ENCODE data around the gene VPS36. TPM values are rescaled to one million over a fixed set of nuclear protein-coding genes. Genes with fewer than 3 reads are reported as not detected.

The VPS36 gene
- total and polyA plus RNA-seq, 2 of the 8 experiments (the other 6 are each of a cell fraction or from before 2014, with no cell fraction given), result 14.1 to 19.8 TPM

DNA sequence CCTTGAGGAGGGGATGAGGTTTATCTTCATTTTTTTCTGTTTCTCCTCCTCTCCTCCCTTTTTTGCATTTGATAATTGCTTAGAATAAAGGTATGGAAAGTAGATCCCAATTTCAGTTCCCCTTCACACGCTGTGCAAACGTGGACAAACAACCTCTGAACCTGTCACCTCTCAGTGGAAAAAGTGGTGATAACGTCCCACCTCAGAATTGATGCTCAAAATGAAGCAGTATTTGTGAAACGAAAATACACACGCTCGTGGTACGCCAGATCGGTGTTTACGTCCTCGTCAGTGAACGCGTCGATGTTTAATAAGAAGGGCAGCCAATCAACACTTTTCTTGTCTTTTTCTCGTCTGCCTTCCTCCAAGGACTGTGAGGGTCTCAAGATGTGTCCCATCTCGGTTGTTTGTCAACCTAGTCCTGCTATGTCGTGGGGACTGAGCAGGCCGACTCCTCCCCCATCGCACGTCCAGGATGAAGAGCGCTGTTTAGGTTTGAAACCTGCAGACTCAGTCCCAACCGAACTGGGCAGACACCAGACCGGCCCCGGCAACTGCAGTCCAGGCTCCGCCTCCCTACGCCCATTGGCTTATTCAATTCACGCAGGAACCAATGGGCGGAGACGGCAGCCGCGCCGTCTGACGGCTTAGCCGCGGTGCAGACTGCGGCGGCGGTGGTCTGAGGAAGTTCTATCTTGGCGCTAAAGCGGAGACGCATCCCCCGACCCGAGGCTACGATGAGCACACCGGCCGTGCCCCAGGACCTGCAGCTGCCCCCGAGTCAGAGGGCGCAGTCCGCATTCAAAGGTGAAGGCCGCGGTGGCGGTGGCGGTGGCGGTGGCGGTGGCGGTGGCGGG is 4.6 kb upstream of the VPS36 start, which contains the start of gene CKAP2 (continued):
- TF ChIP-seq EZH2 (IDR thresholded peaks at IDR 0.05; ENCODE audit: low read depth, low read length, severe bottlenecking), result no peak
- no peak for TF ChIP-seq SUZ12 (IDR thresholded peaks at IDR 0.05; ENCODE audit: low read length)
- no peak for TF ChIP-seq SIRT6 (IDR thresholded peaks at IDR 0.05; ENCODE audit: low read length)
- no peak for TF ChIP-seq KDM1A (IDR thresholded peaks at IDR 0.05; ENCODE audit: borderline replicate concordance, low read length)
- no peak for TF ChIP-seq TEAD4 (IDR thresholded peaks at IDR 0.05; ENCODE audit: low read depth, low read length)
- TF ChIP-seq TBP (IDR thresholded peaks at IDR 0.05; ENCODE audit: low read depth, low read length), result peak; percentile 85
- no peak for TF ChIP-seq HDAC6 (IDR thresholded peaks at IDR 0.05; ENCODE audit: low read depth, low read length)
- peak; percentile 70 for TF ChIP-seq CREB1 (IDR thresholded peaks at IDR 0.05)
- peak; percentile 83 for TF ChIP-seq RFX5 (IDR thresholded peaks at IDR 0.05; ENCODE audit: borderline replicate concordance, low read depth, low read length)
- peak; percentile 79; the same call in 1 of the 2 replicates for TF ChIP-seq RBBP5 (IDR thresholded peaks at IDR 0.05; ENCODE audit: borderline replicate concordance, low read depth, low read length)
- TF ChIP-seq GABPA (IDR thresholded peaks at IDR 0.05; ENCODE audit: borderline replicate concordance, insufficient read depth, low read length), result no peak
- TF ChIP-seq, protein P1, sequence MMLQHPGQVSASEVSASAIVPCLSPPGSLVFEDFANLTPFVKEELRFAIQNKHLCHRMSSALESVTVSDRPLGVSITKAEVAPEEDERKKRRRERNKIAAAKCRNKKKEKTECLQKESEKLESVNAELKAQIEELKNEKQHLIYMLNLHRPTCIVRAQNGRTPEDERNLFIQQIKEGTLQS (IDR thresholded peaks at IDR 0.05; ENCODE audit: insufficient read depth, low read depth, low read length), result no peak
- no peak for TF ChIP-seq JUND (IDR thresholded peaks at IDR 0.05; ENCODE audit: low read length)
- no peak for TF ChIP-seq CBX5 (IDR thresholded peaks at IDR 0.05; ENCODE audit: low read depth, low read length)
- peak in 1 of 2 experiments; percentile 14; a peak in 1 of 4 replicates for TF ChIP-seq RAD21 (IDR thresholded peaks at IDR 0.05 in 1 of 2, conservative IDR thresholded peaks at IDR 0.05 in 1 of 2; ENCODE audit: low read depth in 2 of 2, low read length in 2 of 2)
- TF ChIP-seq EGR1 (IDR thresholded peaks at IDR 0.05; ENCODE audit: borderline replicate concordance, low read depth, low read length), result no peak
- TF ChIP-seq, protein P2, sequence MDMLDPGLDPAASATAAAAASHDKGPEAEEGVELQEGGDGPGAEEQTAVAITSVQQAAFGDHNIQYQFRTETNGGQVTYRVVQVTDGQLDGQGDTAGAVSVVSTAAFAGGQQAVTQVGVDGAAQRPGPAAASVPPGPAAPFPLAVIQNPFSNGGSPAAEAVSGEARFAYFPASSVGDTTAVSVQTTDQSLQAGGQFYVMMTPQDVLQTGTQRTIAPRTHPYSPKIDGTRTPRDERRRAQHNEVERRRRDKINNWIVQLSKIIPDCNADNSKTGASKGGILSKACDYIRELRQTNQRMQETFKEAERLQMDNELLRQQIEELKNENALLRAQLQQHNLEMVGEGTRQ (IDR thresholded peaks at IDR 0.05; ENCODE audit: low read length), result no peak
- no peak for TF ChIP-seq SP4 (IDR thresholded peaks at IDR 0.05; ENCODE audit: low read length)
- TF ChIP-seq, protein P3, sequence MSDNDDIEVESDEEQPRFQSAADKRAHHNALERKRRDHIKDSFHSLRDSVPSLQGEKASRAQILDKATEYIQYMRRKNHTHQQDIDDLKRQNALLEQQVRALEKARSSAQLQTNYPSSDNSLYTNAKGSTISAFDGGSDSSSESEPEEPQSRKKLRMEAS (IDR thresholded peaks at IDR 0.05), result peak; percentile 53; the same call in 1 of the 2 replicates
- TF ChIP-seq POLR2A (IDR thresholded peaks at IDR 0.05; ENCODE audit: control extremely low read depth in 1 of 2, low read depth in 2 of 2, low read length in 2 of 2), result peak; percentile 92 to 95

Measured in H1 (cell line).